WTC11 (cell line): ENCODE results near the gene CCDC82. TPM values are rescaled to one million over a fixed set of nuclear protein-coding genes. Genes with fewer than 3 reads are reported as not detected.

Source experiments
- ATAC-seq: fragments of 200-7000 bp; cut with Tn5 transposase; 2 replicates; pipeline ENCODE4 v1.10.0; 2021; ENCODE audit warnings: mild to moderate bottlenecking, moderate library complexity
- CTCF ChIA-PET: fragments of 300-600 bp; sonication (Branson Sonifier 250); formaldehyde crosslinking; loops from one replicate; lab custom pipeline; 2021; ENCODE audit warnings: antibody characterized with exemption; lab: Charles Lee
- POLR2A ChIA-PET: fragments of 350-600 bp; sonication (Branson Sonifier 250); formaldehyde crosslinking; loops from one replicate; lab custom pipeline; 2021; ENCODE audit warnings: antibody characterized with exemption; lab: Charles Lee
- DNase-seq: peaks from one replicate; pipeline ENCODE4 v3.0.0; 2021; ENCODE audit warnings: low spot score
- H3K27ac Mint-ChIP-seq: 2 replicates; pipeline ENCODE4 v1.8.0; 2021; ENCODE audit warnings: mixed read lengths
- H3K27me3 Mint-ChIP-seq: 2 replicates; pipeline ENCODE4 v1.8.0; 2021; ENCODE audit warnings: low read depth, mild to moderate bottlenecking, moderate library complexity, mixed read lengths
- H3K36me3 Mint-ChIP-seq: 2 replicates; pipeline ENCODE4 v1.8.0; 2021; ENCODE audit warnings: mixed read lengths
- H3K4me1 Mint-ChIP-seq: 2 replicates; pipeline ENCODE4 v1.8.0; 2022; ENCODE audit warnings: mixed read lengths
- H3K4me3 Mint-ChIP-seq: 2 replicates; pipeline ENCODE4 v1.8.0; 2021; ENCODE audit warnings: mild to moderate bottlenecking, moderate library complexity, mixed read lengths
- H3K9me3 Mint-ChIP-seq: 2 replicates; pipeline ENCODE4 v1.8.0; 2021; ENCODE audit warnings: mixed read lengths
- AFF4 ChIP-seq: sonication (generic); formaldehyde crosslinking; IDR thresholded peaks from 2 replicates; pipeline ENCODE4 v1.8.1; 2023; ENCODE audit warnings: mild to moderate bottlenecking, missing genetic modification reagents, borderline replicate concordance
- CDX4 ChIP-seq: fragments of 250-450 bp; sonication (Bioruptor Pico); IDR thresholded peaks from 2 replicates; pipeline ENCODE4 v1.9.0; 2021; ENCODE audit warnings: moderate library complexity, mild to moderate bottlenecking, inconsistent platforms, borderline replicate concordance
- CREB1 ChIP-seq: sonication (generic); formaldehyde crosslinking; IDR thresholded peaks from 2 replicates; pipeline ENCODE4 v1.8.0; 2023; ENCODE audit warnings: mild to moderate bottlenecking, missing genetic modification reagents
- E2F1 ChIP-seq: sonication (generic); formaldehyde crosslinking; IDR thresholded peaks from 2 replicates; pipeline ENCODE4 v1.8.0; 2022; ENCODE audit warnings: mild to moderate bottlenecking, missing genetic modification reagents
- ETV6 ChIP-seq: sonication (generic); formaldehyde crosslinking; IDR thresholded peaks from 2 replicates; pipeline ENCODE4 v1.8.1; 2022; ENCODE audit warnings: mild to moderate bottlenecking, missing genetic modification reagents
- FOXJ3 ChIP-seq: sonication (generic); formaldehyde crosslinking; IDR thresholded peaks from 2 replicates; pipeline ENCODE4 v1.9.0; 2021; ENCODE audit warnings: missing genetic modification reagents, mild to moderate bottlenecking, borderline replicate concordance
- GABPB1 ChIP-seq: sonication (generic); formaldehyde crosslinking; IDR thresholded peaks from 2 replicates; pipeline ENCODE4 v1.8.1; 2023; ENCODE audit warnings: mild to moderate bottlenecking, missing genetic modification reagents
- GRHL2 ChIP-seq: fragments of 250-450 bp; sonication (Bioruptor Pico); IDR thresholded peaks from 2 replicates; pipeline ENCODE4 v1.8.0; 2022; ENCODE audit warnings: mild to moderate bottlenecking, moderate library complexity; ENCODE audit not compliant: insufficient replicate concordance, severe bottlenecking
- HMGXB4 ChIP-seq: sonication (generic); formaldehyde crosslinking; IDR thresholded peaks from 2 replicates; pipeline ENCODE4 v1.8.1; 2023; ENCODE audit warnings: mild to moderate bottlenecking, moderate library complexity, missing genetic modification reagents
- OVOL2 ChIP-seq: fragments of 250-450 bp; sonication (Bioruptor Pico); IDR thresholded peaks from 2 replicates; pipeline ENCODE4 v1.9.0; 2021; ENCODE audit warnings: mild to moderate bottlenecking, borderline replicate concordance
- PRDM15 ChIP-seq: sonication (generic); formaldehyde crosslinking; IDR thresholded peaks from 2 replicates; pipeline ENCODE4 v1.8.0; 2022; ENCODE audit warnings: missing genetic modification reagents
- RELA ChIP-seq: sonication (generic); formaldehyde crosslinking; IDR thresholded peaks from 2 replicates; pipeline ENCODE4 v1.8.1; 2022; ENCODE audit warnings: missing genetic modification reagents, mild to moderate bottlenecking, borderline replicate concordance
- SMAD3 ChIP-seq: sonication (generic); formaldehyde crosslinking; IDR thresholded peaks from 2 replicates; pipeline ENCODE4 v1.8.0; 2022; ENCODE audit warnings: missing genetic modification reagents, mild to moderate bottlenecking, borderline replicate concordance
- SMAD4 ChIP-seq: sonication (generic); formaldehyde crosslinking; IDR thresholded peaks from 2 replicates; pipeline ENCODE4 v1.8.0; 2022; ENCODE audit warnings: mild to moderate bottlenecking, missing genetic modification reagents
- SOX15 ChIP-seq: fragments of 250-450 bp; sonication (Bioruptor Pico); IDR thresholded peaks from 2 replicates; pipeline ENCODE4 v1.9.0; 2021; ENCODE audit warnings: mild to moderate bottlenecking
- ZMAT4 ChIP-seq: fragments of 250-450 bp; sonication (Bioruptor Pico); IDR thresholded peaks from 2 replicates; pipeline ENCODE4 v1.9.0; 2021; ENCODE audit warnings: mild to moderate bottlenecking
- ZNF317 ChIP-seq: sonication (generic); formaldehyde crosslinking; IDR thresholded peaks from 2 replicates; pipeline ENCODE4 v1.8.1; 2023; ENCODE audit warnings: low read depth, mild to moderate bottlenecking, moderate library complexity, missing genetic modification reagents, borderline replicate concordance
- ZNF396 ChIP-seq: fragments of 250-450 bp; sonication (Bioruptor Pico); IDR thresholded peaks from 2 replicates; pipeline ENCODE4 v1.8.0; 2021; ENCODE audit warnings: mild to moderate bottlenecking, moderate library complexity, borderline replicate concordance
- ZNF671 ChIP-seq: fragments of 250-450 bp; sonication (Bioruptor Pico); IDR thresholded peaks from 2 replicates; pipeline ENCODE4 v1.8.0; 2021; ENCODE audit warnings: mild to moderate bottlenecking
- total RNA-seq: library from RNA; stranded (reverse); gene quantifications from 3 replicates; pipeline ENCODE4 v1.2.3, GENCODE V29; 2021

The CCDC82 gene
- total RNA-seq, 1 experiment from 2014 or later: 16.3 TPM

GRCh38 chr11:96337541-96338431, 51.9 kb downstream of the CCDC82 start:
- no peak for DNase-seq
- CTCF ChIA-PET: interaction anchor here (0.9 to 1.1 kb wide), 4 partner anchors 29 to 292 kb away, joined by 3 to 9 read pairs (median 5); no protein-coding TSS in a partner anchor
- H3K27me3 Mint-ChIP-seq: no peaks in the 10 kb centered on the region
- no peak overlapping the region for H3K4me3 Mint-ChIP-seq
- TF ChIP-seq CDX4 (CRISPR knock-in tag): no peak
- TF ChIP-seq PRDM15 (CRISPR knock-in tag): no peak
- TF ChIP-seq ZMAT4: no peak
- no peak for TF ChIP-seq SMAD4 (CRISPR knock-in tag)
- no peak for TF ChIP-seq RELA (CRISPR knock-in tag)
- no peak for TF ChIP-seq E2F1 (CRISPR knock-in tag)
- H3K9me3 Mint-ChIP-seq: no peaks in the 10 kb centered on the region
- POLR2A ChIA-PET: interaction anchor here (0.6 kb wide), 1 partner anchor 26 kb away, joined by 12 read pairs; no protein-coding TSS in a partner anchor
- no peaks in the 10 kb centered on the region for H3K36me3 Mint-ChIP-seq
- peaks cover 92% of the 10 kb centered on the region for H3K4me1 Mint-ChIP-seq
- no peak for ATAC-seq
- H3K27ac Mint-ChIP-seq: peak overlapping the region; percentile 56

GRCh38 chr11:96335388-96335787, 54.3 kb downstream of the CCDC82 start:
- Mint-ChIP-seq H3K27me3 (no peaks in the 10 kb centered on the region), H3K4me3 (no peak overlapping the region), H3K27ac (peak overlapping the region; percentile 5), H3K9me3 (no peaks in the 10 kb centered on the region), H3K4me1 (peaks cover 87% of the 10 kb centered on the region), H3K36me3 (0 out of 2 replicates have a peak, but pooled peaks cover 3% of the 10 kb centered on the region)
- ATAC-seq: no peak
- CTCF ChIA-PET: interaction anchor here (1.3 to 2.5 kb wide), 3 partner anchors 8 to 280 kb away, joined by 3 to 11 read pairs (median 7); partner anchors contain the start of gene MAML2
- DNase-seq: no peak
- POLR2A ChIA-PET: no interaction called here
- TF ChIP-seq CREB1 (CRISPR knock-in tag) (no peak), GABPB1 (no peak), ZNF671 (CRISPR knock-in tag) (no peak), SOX15 (CRISPR knock-in tag) (no peak), ZNF317 (CRISPR knock-in tag) (no peak), FOXJ3 (CRISPR knock-in tag) (no peak), GRHL2 (CRISPR knock-in tag) (no peak), ETV6 (CRISPR knock-in tag) (no peak), ZMAT4 (no peak), AFF4 (CRISPR knock-in tag) (no peak), OVOL2 (CRISPR knock-in tag) (no peak), SMAD3 (CRISPR knock-in tag) (no peak), CDX4 (CRISPR knock-in tag) (no peak), ZNF396 (CRISPR knock-in tag) (no peak), HMGXB4 (CRISPR knock-in tag) (no peak)
